SK-N-SH treated with all-trans-retinoic acid at 6 μM for 48 hours (cell line): Measurements from ENCODE around the gene RPRD1A.
"Not testable (repeated sequence)": the region's sequence is repeated elsewhere in the genome, so short reads cannot be mapped to it uniquely, and the experiment has no call there.

ENCODE experiments used
- BACH2 ChIP-seq: fragments of 250-450 bp; sonication (Bioruptor Pico); IDR thresholded peaks from 2 replicates; pipeline ENCODE4 v1.9.0; 2021; ENCODE audit warnings: mild to moderate bottlenecking, borderline replicate concordance
- ESRRG ChIP-seq: fragments of 250-450 bp; sonication (Bioruptor Pico); IDR thresholded peaks from 2 replicates; pipeline ENCODE4 v1.6.1; 2021; ENCODE audit warnings: mild to moderate bottlenecking
- OSR1 ChIP-seq: fragments of 250-450 bp; sonication (Bioruptor Pico); IDR thresholded peaks from 2 replicates; pipeline ENCODE4 v1.8.0; 2022; ENCODE audit warnings: moderate library complexity, mild to moderate bottlenecking, inconsistent platforms
- RARB ChIP-seq: fragments of 250-450 bp; sonication (Bioruptor Pico); IDR thresholded peaks from 2 replicates; pipeline ENCODE4 v1.8.0; 2021; ENCODE audit warnings: mild to moderate bottlenecking, moderate library complexity
- SNAI2 ChIP-seq: fragments of 250-450 bp; sonication (Bioruptor Pico); IDR thresholded peaks from 2 replicates; pipeline ENCODE4 v1.5.0; 2020; ENCODE audit warnings: mild to moderate bottlenecking, moderate library complexity
- ZC3H10 ChIP-seq: fragments of 250-450 bp; sonication (Bioruptor Pico); IDR thresholded peaks from 2 replicates; pipeline ENCODE4 v1.5.1; 2021; ENCODE audit warnings: mild to moderate bottlenecking, moderate library complexity
- ZFP3 ChIP-seq: fragments of 250-450 bp; sonication (Bioruptor Pico); IDR thresholded peaks from 2 replicates; pipeline ENCODE4 v1.5.0; 2020; ENCODE audit warnings: mild to moderate bottlenecking, moderate library complexity
- TF ChIP-seq, protein P1 (sequence below): fragments of 250-450 bp; sonication (Bioruptor Pico); IDR thresholded peaks from 2 replicates; pipeline ENCODE4 v1.8.0; 2021; ENCODE audit warnings: low read depth, mild to moderate bottlenecking, moderate library complexity, borderline replicate concordance
- TF ChIP-seq, protein P2 (sequence below): fragments of 250-450 bp; sonication (Bioruptor Pico); IDR thresholded peaks from 2 replicates; pipeline ENCODE4 v1.8.0; 2020; ENCODE audit warnings: mild to moderate bottlenecking, moderate library complexity, borderline replicate concordance
- TF ChIP-seq, protein P3 (sequence below): fragments of 250-450 bp; sonication (Bioruptor Pico); IDR thresholded peaks from 2 replicates; pipeline ENCODE4 v1.5.1; 2021; ENCODE audit warnings: mild to moderate bottlenecking, moderate library complexity

DNA sequence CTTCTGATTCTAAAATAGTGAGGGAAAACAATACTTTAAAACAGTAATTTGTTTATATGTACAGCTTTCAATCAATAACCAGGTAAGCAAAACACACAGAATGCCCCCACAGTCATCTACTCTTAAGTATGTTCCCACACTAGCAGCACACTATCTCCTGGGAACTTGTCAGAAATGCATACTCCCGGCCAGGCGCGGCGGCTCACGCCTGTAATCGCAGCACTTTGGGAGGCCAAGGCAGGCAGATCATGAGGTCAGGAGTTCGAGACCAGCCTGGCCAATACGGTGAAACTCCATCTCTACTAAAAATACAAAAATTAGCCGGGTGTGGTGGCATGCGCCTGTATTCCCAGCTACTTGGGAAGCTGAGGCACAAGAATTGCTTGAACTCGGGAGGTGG lies 49.4 kb upstream of the RPRD1A start:
- TF ChIP-seq RARB (CRISPR knock-in tag); ZFP3; OSR1 (CRISPR knock-in tag); ZC3H10 (CRISPR knock-in tag); BACH2 (CRISPR knock-in tag); SNAI2; ESRRG (CRISPR knock-in tag): not testable (repeated sequence)
- TF ChIP-seq, protein P1, sequence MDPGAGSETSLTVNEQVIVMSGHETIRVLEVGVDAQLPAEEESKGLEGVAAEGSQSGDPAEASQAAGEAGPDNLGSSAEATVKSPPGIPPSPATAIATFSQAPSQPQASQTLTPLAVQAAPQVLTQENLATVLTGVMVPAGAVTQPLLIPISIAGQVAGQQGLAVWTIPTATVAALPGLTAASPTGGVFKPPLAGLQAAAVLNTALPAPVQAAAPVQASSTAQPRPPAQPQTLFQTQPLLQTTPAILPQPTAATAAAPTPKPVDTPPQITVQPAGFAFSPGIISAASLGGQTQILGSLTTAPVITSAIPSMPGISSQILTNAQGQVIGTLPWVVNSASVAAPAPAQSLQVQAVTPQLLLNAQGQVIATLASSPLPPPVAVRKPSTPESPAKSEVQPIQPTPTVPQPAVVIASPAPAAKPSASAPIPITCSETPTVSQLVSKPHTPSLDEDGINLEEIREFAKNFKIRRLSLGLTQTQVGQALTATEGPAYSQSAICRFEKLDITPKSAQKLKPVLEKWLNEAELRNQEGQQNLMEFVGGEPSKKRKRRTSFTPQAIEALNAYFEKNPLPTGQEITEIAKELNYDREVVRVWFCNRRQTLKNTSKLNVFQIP (CRISPR knock-in tag), result not testable (repeated sequence)
- TF ChIP-seq, protein P2, sequence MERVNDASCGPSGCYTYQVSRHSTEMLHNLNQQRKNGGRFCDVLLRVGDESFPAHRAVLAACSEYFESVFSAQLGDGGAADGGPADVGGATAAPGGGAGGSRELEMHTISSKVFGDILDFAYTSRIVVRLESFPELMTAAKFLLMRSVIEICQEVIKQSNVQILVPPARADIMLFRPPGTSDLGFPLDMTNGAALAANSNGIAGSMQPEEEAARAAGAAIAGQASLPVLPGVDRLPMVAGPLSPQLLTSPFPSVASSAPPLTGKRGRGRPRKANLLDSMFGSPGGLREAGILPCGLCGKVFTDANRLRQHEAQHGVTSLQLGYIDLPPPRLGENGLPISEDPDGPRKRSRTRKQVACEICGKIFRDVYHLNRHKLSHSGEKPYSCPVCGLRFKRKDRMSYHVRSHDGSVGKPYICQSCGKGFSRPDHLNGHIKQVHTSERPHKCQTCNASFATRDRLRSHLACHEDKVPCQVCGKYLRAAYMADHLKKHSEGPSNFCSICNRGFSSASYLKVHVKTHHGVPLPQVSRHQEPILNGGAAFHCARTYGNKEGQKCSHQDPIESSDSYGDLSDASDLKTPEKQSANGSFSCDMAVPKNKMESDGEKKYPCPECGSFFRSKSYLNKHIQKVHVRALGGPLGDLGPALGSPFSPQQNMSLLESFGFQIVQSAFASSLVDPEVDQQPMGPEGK (CRISPR knock-in tag), result not testable (repeated sequence)
- TF ChIP-seq, protein P3, sequence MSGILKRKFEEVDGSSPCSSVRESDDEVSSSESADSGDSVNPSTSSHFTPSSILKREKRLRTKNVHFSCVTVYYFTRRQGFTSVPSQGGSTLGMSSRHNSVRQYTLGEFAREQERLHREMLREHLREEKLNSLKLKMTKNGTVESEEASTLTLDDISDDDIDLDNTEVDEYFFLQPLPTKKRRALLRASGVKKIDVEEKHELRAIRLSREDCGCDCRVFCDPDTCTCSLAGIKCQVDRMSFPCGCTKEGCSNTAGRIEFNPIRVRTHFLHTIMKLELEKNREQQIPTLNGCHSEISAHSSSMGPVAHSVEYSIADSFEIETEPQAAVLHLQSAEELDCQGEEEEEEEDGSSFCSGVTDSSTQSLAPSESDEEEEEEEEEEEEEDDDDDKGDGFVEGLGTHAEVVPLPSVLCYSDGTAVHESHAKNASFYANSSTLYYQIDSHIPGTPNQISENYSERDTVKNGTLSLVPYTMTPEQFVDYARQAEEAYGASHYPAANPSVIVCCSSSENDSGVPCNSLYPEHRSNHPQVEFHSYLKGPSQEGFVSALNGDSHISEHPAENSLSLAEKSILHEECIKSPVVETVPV (CRISPR knock-in tag), result not testable (repeated sequence)
